Measurements from ENCODE around the gene METTL2A.
"Not testable (repeated sequence)": the region's sequence is repeated elsewhere in the genome, so short reads cannot be mapped to it uniquely, and the experiment has no call there.

METTL2A gene

DNA sequence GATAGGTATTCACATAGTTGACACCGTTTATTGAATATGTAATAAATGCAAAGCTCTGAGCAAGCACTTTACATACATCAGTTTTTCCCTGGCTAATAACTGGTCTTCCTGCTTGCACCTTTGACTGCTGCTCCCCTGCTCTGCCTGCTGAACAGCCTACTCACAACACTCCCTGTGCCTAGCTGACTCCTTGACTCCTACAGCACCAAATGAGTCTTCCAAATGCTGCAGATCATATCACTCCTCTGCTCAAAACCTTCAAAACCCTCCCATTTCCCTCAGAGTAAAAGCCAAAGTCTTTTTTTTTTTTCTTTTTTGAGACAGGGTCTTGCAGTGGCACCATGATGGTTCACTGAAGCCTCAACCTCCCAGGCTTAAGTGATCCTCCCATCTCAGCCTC is 24.8 kb upstream of the METTL2A start:
- Histone ChIP-seq H3K36me3 (no peaks in the 10 kb centered on the region), H3K27ac (no peak overlapping the region), H3K9me3 (ENCODE audit: severe bottlenecking) (peaks cover 6% of the 10 kb centered on the region), H3K27me3 (ENCODE audit: insufficient read depth, low read depth, severe bottlenecking) (no peaks in the 10 kb centered on the region), H3K4me3 (ENCODE audit: low read depth, low read length) (no peak overlapping the region)
- DNase-seq, result no peak
- TF ChIP-seq, protein P1, sequence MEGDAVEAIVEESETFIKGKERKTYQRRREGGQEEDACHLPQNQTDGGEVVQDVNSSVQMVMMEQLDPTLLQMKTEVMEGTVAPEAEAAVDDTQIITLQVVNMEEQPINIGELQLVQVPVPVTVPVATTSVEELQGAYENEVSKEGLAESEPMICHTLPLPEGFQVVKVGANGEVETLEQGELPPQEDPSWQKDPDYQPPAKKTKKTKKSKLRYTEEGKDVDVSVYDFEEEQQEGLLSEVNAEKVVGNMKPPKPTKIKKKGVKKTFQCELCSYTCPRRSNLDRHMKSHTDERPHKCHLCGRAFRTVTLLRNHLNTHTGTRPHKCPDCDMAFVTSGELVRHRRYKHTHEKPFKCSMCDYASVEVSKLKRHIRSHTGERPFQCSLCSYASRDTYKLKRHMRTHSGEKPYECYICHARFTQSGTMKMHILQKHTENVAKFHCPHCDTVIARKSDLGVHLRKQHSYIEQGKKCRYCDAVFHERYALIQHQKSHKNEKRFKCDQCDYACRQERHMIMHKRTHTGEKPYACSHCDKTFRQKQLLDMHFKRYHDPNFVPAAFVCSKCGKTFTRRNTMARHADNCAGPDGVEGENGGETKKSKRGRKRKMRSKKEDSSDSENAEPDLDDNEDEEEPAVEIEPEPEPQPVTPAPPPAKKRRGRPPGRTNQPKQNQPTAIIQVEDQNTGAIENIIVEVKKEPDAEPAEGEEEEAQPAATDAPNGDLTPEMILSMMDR (IDR thresholded peaks at IDR 0.05; ENCODE audit: low read depth, low read length), result no peak

GRCh38 chr17:62405451-62405850 is 18.2 kb upstream of the METTL2A start:
- no peak overlapping the region for H3K4me3 ChIP-seq (ENCODE audit: low read depth, low read length)
- H3K36me3 ChIP-seq, result no peaks in the 10 kb centered on the region
- no peak for DNase-seq
- no peak overlapping the region for H3K27ac ChIP-seq
- peaks cover 6% of the 10 kb centered on the region for H3K9me3 ChIP-seq (ENCODE audit: severe bottlenecking)
- H3K27me3 ChIP-seq (ENCODE audit: insufficient read depth, low read depth, severe bottlenecking), result no peaks in the 10 kb centered on the region
- TF ChIP-seq, protein P1 (IDR thresholded peaks at IDR 0.05; ENCODE audit: low read depth, low read length), result no peak

- not testable (repeated sequence) for H3K27ac ChIP-seq; H3K9me3 ChIP-seq (ENCODE audit: severe bottlenecking); H3K4me3 ChIP-seq (ENCODE audit: low read depth, low read length); H3K36me3 ChIP-seq; H3K27me3 ChIP-seq (ENCODE audit: insufficient read depth, low read depth, severe bottlenecking); DNase-seq
These were observed 10.6 kb upstream of the METTL2A start for GRCh38 chr17:62413090-62413489.

DNA sequence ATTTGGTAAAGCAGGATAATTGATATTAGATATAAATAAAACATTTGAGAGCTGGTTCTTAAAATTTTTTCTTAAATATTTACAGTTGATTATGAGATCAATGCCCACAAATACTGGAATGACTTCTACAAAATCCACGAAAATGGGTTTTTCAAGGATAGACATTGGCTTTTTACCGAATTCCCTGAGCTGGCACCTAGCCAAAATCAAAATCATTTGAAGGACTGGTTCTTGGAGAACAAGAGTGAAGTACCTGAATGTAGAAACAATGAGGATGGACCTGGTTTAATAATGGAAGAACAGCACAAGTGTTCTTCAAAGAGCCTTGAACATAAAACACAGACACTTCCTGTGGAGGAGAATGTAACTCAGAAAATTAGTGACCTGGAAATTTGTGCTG is 2.5 kb downstream of the METTL2A start:
- not testable (repeated sequence) for DNase-seq; H3K9me3 ChIP-seq (ENCODE audit: severe bottlenecking); H3K27me3 ChIP-seq (ENCODE audit: insufficient read depth, low read depth, severe bottlenecking)

DNA sequence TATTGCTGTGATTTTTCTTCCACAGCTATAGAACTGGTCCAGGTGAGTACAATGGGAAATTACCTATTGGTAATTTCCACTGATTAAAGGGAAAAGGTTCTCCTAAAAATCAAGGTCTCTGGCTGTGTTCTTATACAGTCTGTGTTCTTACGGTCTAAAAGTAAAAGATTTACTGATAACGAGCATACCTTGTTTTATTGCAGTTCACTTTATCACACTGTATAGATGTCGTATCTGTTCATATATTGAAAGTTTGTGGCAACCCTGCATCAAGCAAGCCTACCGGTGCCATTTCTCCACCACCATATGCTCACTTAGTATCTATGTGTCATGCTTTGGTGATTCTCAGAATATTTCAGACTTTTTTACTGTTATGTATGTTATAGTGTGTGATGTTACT is 11.6 kb downstream of the METTL2A start:
- H3K4me3 ChIP-seq (ENCODE audit: low read depth, low read length); H3K9me3 ChIP-seq (ENCODE audit: severe bottlenecking); H3K27me3 ChIP-seq (ENCODE audit: insufficient read depth, low read depth, severe bottlenecking); DNase-seq; H3K27ac ChIP-seq: not testable (repeated sequence)
- H3K36me3 ChIP-seq, result peaks cover 14% of the 10 kb centered on the region

More for the DNA sequence above, 2.5 kb downstream of the METTL2A start:
- H3K36me3 ChIP-seq, result peaks cover 26% of the 10 kb centered on the region
- H3K4me3 ChIP-seq (ENCODE audit: low read depth, low read length); H3K27ac ChIP-seq: not testable (repeated sequence)

- H3K9me3 ChIP-seq (ENCODE audit: severe bottlenecking); H3K4me3 ChIP-seq (ENCODE audit: low read depth, low read length); DNase-seq; H3K27ac ChIP-seq; H3K27me3 ChIP-seq (ENCODE audit: insufficient read depth, low read depth, severe bottlenecking): not testable (repeated sequence)
- H3K36me3 ChIP-seq, result peaks cover 45% of the 10 kb centered on the region
These were observed 17.5 kb downstream of the METTL2A start for GRCh38 chr17:62441181-62441580.

- H3K27me3 ChIP-seq (ENCODE audit: insufficient read depth, low read depth, severe bottlenecking), result no peaks in the 10 kb centered on the region
- no peaks in the 10 kb centered on the region for H3K9me3 ChIP-seq (ENCODE audit: severe bottlenecking)
- DNase-seq, result no peak
- H3K4me3 ChIP-seq (ENCODE audit: low read depth, low read length), result no peak overlapping the region
- H3K36me3 ChIP-seq, result peaks cover 62% of the 10 kb centered on the region
- no peak overlapping the region for H3K27ac ChIP-seq
- TF ChIP-seq, protein P1 (IDR thresholded peaks at IDR 0.05; ENCODE audit: low read depth, low read length), result no peak
These were observed 20.4 kb downstream of the METTL2A start for GRCh38 chr17:62444063-62444462.

GRCh38 chr17:62445791-62446190 is 22.1 kb downstream of the METTL2A start:
- not testable (repeated sequence) for DNase-seq, H3K27ac ChIP-seq
- H3K36me3 ChIP-seq, result peaks cover 63% of the 10 kb centered on the region

GRCh38 chr17:62452195-62452594 is 28.5 kb downstream of the METTL2A start:
- not testable (repeated sequence) for H3K9me3 ChIP-seq (ENCODE audit: severe bottlenecking); H3K27me3 ChIP-seq (ENCODE audit: insufficient read depth, low read depth, severe bottlenecking); H3K27ac ChIP-seq; DNase-seq; H3K4me3 ChIP-seq (ENCODE audit: low read depth, low read length)
- peaks cover 17% of the 10 kb centered on the region for H3K36me3 ChIP-seq

More at GRCh38 chr17:62445791-62446190, 22.1 kb downstream of the METTL2A start:
- H3K27me3 ChIP-seq (ENCODE audit: insufficient read depth, low read depth, severe bottlenecking); H3K9me3 ChIP-seq (ENCODE audit: severe bottlenecking); H3K4me3 ChIP-seq (ENCODE audit: low read depth, low read length): not testable (repeated sequence)

GRCh38 chr17:62453041-62453440 is 29.3 kb downstream of the METTL2A start:
- H3K36me3 ChIP-seq, result peaks cover 10% of the 10 kb centered on the region
- DNase-seq; H3K9me3 ChIP-seq (ENCODE audit: severe bottlenecking); H3K4me3 ChIP-seq (ENCODE audit: low read depth, low read length); H3K27ac ChIP-seq; H3K27me3 ChIP-seq (ENCODE audit: insufficient read depth, low read depth, severe bottlenecking): not testable (repeated sequence)

- H3K4me3 ChIP-seq (ENCODE audit: low read depth, low read length); H3K36me3 ChIP-seq; H3K9me3 ChIP-seq (ENCODE audit: severe bottlenecking); DNase-seq; H3K27ac ChIP-seq; H3K27me3 ChIP-seq (ENCODE audit: insufficient read depth, low read depth, severe bottlenecking): not testable (repeated sequence)
These were observed 30.0 kb downstream of the METTL2A start for GRCh38 chr17:62453656-62454055.

DNA sequence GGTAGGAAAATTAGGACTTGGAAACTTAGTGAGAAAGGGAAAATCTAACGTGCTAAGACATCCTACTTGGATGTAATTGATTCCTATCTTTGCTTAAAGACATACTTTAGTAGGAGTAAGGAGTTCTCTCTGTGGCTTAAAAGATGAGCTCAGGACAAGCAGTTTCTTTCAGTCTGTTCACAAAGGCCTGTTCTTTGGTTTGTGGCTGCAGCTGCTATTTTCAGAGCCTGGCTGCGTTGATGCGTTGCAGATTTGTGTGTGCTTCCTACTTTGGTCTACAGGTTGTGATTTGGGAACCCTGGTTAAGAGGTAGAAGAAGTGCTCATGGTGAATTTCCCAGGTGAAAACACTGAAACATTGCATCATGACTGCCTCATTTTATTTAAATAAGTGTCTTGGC is 30.4 kb downstream of the METTL2A start:
- not testable (repeated sequence) for H3K9me3 ChIP-seq (ENCODE audit: severe bottlenecking); DNase-seq; H3K27ac ChIP-seq; H3K27me3 ChIP-seq (ENCODE audit: insufficient read depth, low read depth, severe bottlenecking); H3K36me3 ChIP-seq; H3K4me3 ChIP-seq (ENCODE audit: low read depth, low read length)

Data from WERI-Rb-1 (cell line).